Activated T-cell treated with anti-CD3 and anti-CD28 coated beads, Interleukin-2, amount 50 U/mL, for 4 hours (primary cell): Measurements from ENCODE around the gene OOSP4A. TPM values are rescaled to one million over a fixed set of nuclear protein-coding genes. Genes with fewer than 3 reads are reported as not detected.
"Not testable (repeated sequence)": the region's sequence is repeated elsewhere in the genome, so short reads cannot be mapped to it uniquely, and the experiment has no call there.

Source experiments
- ATAC-seq, 2 donors: fragments of 200-7000 bp; cut with Tn5 transposase; one replicate each; pipeline ENCODE4 v1.10.0; 2021
- DNase-seq: peaks from one replicate; pipeline ENCODE4 v3.0.0-alpha.2; 2020
- H3K27me3 Mint-ChIP-seq: one replicate; pipeline ENCODE4 v1.8.0; 2021; ENCODE audit warnings: low read depth, mixed read lengths
- H3K36me3 Mint-ChIP-seq: one replicate; pipeline ENCODE4 v1.8.0; 2022; ENCODE audit warnings: mixed read lengths; ENCODE audit not compliant: insufficient read depth
- H3K4me1 Mint-ChIP-seq: one replicate; pipeline ENCODE4 v1.8.0; 2021; ENCODE audit warnings: low read depth, mixed read lengths
- H3K4me3 Mint-ChIP-seq: one replicate; pipeline ENCODE4 v1.8.0; 2021; ENCODE audit warnings: mild to moderate bottlenecking, moderate library complexity, mixed read lengths
- H3K9me3 Mint-ChIP-seq: one replicate; pipeline ENCODE4 v1.8.0; 2021; ENCODE audit warnings: mixed read lengths
- total RNA-seq, 3 donors: library from RNA; stranded (reverse); gene quantifications; one replicate each; pipeline ENCODE4 v1.2.1, GENCODE V29; 2021

OOSP4A gene
- total RNA-seq, 3 donors from 2014 or later: not detected

DNA sequence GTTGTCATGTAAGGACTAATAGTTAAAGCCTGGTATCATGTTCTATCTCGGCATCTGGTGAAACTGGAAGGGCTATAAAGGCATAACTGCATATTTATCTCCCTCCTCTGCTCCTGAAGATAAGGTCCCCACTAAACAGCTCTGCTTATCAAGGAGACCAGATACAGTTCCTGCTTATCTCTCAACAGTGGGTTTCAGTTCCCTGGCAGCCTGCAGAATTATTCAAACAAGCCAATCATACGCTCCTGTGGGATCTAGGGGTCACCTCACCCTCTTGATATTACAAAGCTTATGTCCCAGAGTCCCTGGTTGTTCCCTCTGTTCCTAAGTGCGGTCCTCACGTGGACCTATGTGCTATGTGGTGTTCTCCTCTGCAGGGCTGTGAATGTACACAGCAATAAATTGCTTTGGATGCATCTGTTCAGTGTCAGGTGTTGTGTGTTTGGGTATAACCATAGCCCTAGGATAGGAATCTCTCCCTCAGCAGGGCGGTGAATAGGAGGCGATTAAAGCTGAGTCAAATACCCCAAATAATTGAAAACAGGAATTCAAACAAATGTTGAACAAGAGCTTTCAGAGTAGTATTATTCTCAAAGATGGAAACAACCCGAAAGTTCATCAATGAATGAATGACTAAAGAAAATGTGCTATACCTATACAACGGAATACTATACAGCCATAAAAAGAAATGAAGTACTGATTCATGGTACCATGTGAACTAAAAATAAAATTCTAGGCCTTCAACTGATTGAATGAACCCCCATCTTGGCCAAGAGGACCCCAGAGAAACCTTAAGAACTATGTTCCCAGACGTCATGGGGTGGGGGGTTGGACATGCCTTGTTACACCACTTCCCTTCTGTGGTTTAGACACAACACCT is 3.1 kb upstream of the OOSP4A start:
- DNase-seq: no peak
- Mint-ChIP-seq H3K9me3 (no peaks in the 10 kb centered on the region), H3K36me3 (no peaks in the 10 kb centered on the region), H3K4me1 (no peaks in the 10 kb centered on the region), H3K27me3 (no peaks in the 10 kb centered on the region), H3K4me3 (no peak overlapping the region)
- ATAC-seq: no peak

DNA sequence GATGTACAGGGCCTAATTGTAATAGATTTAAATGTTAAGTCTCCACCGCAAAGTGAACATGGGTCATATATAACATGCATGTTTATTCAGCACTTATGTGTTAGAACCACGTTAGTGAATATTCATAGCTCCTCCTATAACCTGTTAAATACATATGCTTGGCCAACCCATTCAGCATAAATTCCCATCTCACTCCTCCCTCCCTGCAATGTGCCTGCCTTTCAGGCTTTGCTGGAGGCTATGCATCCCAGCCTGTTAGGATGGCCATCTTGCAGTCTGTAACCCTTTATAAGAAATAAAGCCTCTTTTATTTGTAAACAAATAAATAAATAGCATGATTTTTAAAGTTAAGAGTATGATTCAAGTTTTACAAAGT is 1.7 kb upstream of the OOSP4A start:
- DNase-seq: no peak
- H3K4me3 Mint-ChIP-seq: no peak overlapping the region
- ATAC-seq: no peak
- H3K9me3 Mint-ChIP-seq: no peaks in the 10 kb centered on the region
- peaks cover 2% of the 10 kb centered on the region for H3K27me3 Mint-ChIP-seq
- no peaks in the 10 kb centered on the region for H3K4me1 Mint-ChIP-seq
- no peaks in the 10 kb centered on the region for H3K36me3 Mint-ChIP-seq

DNA sequence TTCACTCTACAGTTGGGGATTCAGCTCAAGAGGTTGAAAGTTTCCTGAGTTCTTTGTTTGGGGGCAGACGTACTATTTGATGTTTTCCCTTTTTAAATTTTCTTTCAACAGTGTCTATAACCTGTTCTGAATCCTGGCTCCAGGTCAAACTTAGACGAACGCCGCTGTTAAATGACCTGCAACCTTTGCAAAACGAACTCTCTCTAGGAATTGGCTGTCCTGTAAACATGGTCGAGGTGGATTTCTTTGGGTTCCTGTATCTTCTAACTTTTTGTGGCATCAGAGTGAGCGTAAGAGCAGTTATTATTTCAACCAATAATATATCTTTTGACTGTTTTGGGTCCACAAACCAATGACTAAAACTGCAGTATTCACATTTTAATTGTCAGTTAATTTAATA is 1.6 kb downstream of the OOSP4A start:
- Mint-ChIP-seq H3K36me3 (no peaks in the 10 kb centered on the region), H3K4me3 (no peak overlapping the region), H3K27me3 (peaks cover 2% of the 10 kb centered on the region), H3K9me3 (no peaks in the 10 kb centered on the region), H3K4me1 (no peaks in the 10 kb centered on the region)
- ATAC-seq (no peak), DNase-seq (no peak)

DNA sequence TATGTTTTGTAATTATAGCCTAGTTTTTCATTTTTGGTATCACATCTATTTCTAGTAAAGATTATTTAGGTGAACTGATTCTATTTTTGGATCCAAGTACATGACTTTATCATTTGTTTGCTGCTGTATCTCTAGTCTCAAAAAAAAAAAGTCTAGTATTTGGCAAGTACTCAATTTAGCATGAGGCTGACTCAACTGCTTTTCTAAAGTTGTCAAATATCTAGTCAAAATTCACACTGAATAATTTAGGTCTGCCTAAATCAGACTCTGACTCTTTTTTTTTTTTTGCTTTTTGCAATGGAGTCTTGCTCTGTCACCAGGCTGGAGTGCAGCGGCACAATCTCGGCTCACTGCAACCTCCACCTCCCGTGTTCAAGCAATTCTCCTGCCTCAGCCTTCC is 2.4 kb downstream of the OOSP4A start:
- no peak overlapping the region for H3K4me3 Mint-ChIP-seq
- H3K9me3 Mint-ChIP-seq: no peaks in the 10 kb centered on the region
- no peaks in the 10 kb centered on the region for H3K4me1 Mint-ChIP-seq
- peaks cover 2% of the 10 kb centered on the region for H3K27me3 Mint-ChIP-seq
- no peak for ATAC-seq
- no peak for DNase-seq
- H3K36me3 Mint-ChIP-seq: no peaks in the 10 kb centered on the region

DNA sequence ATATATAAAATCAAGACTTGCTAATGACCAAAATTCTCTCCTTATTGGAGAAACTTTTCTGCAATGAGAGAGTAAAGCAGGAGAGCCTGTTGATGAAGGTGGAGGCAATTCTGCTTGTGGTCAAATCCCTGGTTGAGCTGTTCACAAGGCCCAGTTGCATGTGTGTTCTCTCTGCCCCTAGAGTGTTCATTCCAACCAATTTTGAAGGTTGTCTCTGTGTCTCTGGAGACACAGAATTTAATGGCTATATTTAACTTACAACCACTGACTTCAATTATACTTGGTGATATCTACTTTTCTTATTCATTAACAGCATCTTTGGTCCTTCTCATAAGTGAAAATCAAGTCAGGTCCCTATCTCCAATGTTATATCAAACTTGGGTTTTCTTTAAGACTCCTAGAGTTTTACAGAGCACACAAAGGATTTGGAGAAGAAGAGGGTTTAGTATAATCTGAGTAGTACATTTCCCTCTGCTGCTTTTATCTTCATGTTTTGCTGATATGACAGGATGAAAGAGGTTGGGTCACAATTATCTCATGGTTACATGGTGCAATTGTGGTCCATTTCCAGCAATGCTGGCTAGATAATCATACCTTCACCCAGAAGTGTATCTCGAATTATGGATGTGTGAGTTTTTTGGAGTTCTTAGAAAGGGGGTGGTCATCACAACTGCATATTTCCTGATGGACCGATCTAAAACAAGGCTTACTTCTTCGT is 4.0 kb downstream of the OOSP4A start:
- Mint-ChIP-seq H3K27me3 (peaks cover 2% of the 10 kb centered on the region), H3K4me3 (no peak overlapping the region), H3K4me1 (no peaks in the 10 kb centered on the region), H3K36me3 (no peaks in the 10 kb centered on the region), H3K9me3 (no peaks in the 10 kb centered on the region)
- ATAC-seq (no peak), DNase-seq (no peak)

DNA sequence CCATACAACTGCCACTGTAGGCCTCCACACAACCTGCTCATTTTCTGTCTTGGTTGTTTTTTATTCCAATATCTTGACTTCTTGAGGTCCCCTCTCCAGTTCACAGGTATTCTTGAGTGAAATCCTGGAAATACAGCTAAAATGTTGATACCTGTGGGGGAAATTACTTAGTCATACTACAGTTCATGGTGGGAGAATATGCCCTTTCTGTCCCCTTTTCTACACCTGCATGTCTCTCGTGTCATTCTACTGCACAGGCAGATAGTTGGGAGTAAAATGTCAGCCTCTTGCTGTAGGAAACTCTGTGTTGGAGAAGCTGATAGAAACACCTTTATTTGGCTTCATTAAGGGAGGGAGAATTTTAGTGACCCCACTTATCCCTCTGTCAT is 4.6 kb downstream of the OOSP4A start:
- no peak for ATAC-seq
- Mint-ChIP-seq H3K4me3 (no peak overlapping the region), H3K36me3 (no peaks in the 10 kb centered on the region), H3K4me1 (no peaks in the 10 kb centered on the region), H3K9me3 (no peaks in the 10 kb centered on the region), H3K27me3 (peaks cover 2% of the 10 kb centered on the region)
- DNase-seq: no peak

DNA sequence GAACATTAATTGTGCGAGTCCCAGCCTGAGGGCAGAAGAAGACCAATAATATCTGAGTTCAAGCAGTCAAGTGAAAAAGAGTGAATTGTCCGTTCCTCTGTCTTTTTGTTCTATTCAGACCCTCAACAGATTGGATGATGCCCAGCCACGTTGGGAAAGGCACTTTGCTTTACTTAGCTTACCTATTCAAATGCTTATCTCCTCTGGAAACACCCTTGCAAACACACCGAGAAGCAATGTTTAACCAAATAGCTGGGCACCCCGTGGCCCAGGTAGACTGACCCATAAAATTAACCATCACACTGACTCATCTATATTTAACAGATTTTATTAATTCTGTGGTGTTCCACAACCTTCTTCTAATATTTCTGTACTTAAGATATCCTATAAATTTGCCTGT is 9.3 kb downstream of the OOSP4A start:
- DNase-seq: no peak
- no peaks in the 10 kb centered on the region for H3K9me3 Mint-ChIP-seq
- no peaks in the 10 kb centered on the region for H3K4me1 Mint-ChIP-seq
- H3K4me3 Mint-ChIP-seq: no peak overlapping the region
- no peak for ATAC-seq
- H3K36me3 Mint-ChIP-seq: no peaks in the 10 kb centered on the region
- H3K27me3 Mint-ChIP-seq: no peaks in the 10 kb centered on the region

DNA sequence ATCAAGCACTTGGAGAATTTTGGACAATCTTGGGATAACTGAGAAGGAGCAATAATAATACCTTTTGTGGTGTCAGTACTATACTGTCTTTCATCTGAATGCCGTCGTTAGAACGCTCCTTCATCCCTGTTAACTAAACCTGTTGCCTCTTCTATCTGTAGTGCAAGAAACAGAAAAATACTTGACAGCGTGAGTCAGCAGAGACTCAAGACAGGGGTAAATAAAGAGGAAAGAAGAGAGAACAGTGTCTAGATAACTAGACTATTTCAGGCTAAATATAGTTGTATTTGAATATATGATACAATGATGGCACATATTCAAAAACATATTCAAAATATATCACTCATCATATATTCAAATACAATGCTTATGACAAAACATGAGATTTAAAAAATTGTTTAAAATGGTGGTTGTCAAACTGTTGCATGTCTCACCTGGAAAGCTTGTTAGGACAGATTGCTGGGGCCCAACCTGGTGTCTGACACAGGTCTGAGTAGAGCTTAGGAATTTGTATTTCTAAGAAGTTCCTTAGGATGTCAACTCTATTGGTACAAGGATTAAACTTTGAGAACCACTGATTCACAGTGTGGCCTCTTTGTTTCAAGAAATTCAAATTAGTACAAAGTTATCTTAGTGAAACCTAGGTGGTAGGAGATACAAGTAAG is 17.4 kb downstream of the OOSP4A start:
- peaks cover 11% of the 10 kb centered on the region for H3K27me3 Mint-ChIP-seq
- ATAC-seq: no peak
- no peaks in the 10 kb centered on the region for H3K36me3 Mint-ChIP-seq
- no peaks in the 10 kb centered on the region for H3K9me3 Mint-ChIP-seq
- no peak for DNase-seq
- H3K4me1 Mint-ChIP-seq: no peaks in the 10 kb centered on the region
- no peak overlapping the region for H3K4me3 Mint-ChIP-seq

DNA sequence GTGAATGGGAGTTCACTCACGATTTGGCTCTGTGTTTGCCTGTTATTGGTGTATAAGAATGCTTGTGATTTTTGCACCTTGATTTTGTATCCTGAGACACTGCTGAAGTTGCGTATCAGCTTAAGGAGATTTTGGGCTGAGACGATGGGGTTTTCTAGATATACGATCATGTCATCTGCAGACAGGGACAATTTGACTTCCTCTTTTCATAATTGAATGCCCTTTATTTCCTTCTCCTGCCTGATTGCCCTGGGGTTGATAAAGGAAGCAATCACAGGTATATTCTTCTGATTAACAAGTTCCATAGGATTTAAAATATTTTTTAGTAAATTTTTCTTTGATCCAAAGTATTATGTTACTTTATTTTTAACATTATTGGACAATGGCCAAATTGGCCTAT is 18.2 kb downstream of the OOSP4A start:
- not testable (repeated sequence) for H3K4me3 Mint-ChIP-seq, H3K36me3 Mint-ChIP-seq, ATAC-seq, H3K9me3 Mint-ChIP-seq, H3K4me1 Mint-ChIP-seq, DNase-seq
- H3K27me3 Mint-ChIP-seq: peaks cover 11% of the 10 kb centered on the region

DNA sequence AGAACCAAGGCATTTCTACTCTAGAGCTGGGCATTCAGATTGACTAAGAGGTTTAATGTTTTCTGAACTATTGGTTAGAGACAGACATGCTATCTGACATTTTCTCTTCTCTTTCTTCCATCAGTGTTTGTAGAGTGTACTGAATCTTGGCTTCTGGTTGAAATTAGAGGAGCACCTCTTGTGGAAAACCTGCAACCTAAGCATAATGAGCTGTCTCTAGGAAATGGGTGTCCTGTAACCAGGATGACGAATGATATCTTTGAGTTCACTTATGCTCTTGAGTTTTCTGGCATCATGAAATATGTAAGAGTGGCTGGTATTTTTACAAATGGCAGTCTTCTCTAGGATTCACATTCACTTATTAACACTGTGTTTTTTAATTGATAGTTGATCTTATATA is 19.4 kb downstream of the OOSP4A start:
- H3K4me1 Mint-ChIP-seq: no peaks in the 10 kb centered on the region
- no peak for DNase-seq
- no peak overlapping the region for H3K4me3 Mint-ChIP-seq
- H3K9me3 Mint-ChIP-seq: no peaks in the 10 kb centered on the region
- no peaks in the 10 kb centered on the region for H3K36me3 Mint-ChIP-seq
- H3K27me3 Mint-ChIP-seq: peaks cover 11% of the 10 kb centered on the region
- no peak for ATAC-seq

DNA sequence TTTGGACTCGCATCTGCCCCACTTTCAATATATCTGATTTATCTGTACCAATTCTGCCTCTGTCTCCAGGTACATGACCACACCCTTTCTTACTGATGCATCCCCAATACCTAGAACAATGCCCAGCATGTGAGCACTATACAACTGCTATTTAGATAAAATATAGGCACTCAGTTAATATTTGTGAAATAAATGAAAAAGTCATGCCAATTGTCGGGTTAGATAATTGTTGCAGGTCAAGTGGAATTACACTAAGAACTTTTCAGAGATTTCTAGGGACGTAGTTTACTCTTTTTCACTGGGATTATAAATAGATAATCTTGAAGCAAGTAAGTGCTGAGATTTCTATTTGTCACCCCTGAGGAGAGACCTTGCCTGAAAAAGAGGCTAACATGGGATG is 20.5 kb downstream of the OOSP4A start:
- H3K27me3 Mint-ChIP-seq: peaks cover 11% of the 10 kb centered on the region
- no peaks in the 10 kb centered on the region for H3K36me3 Mint-ChIP-seq
- H3K9me3 Mint-ChIP-seq: peaks cover 6% of the 10 kb centered on the region
- H3K4me3 Mint-ChIP-seq: no peak overlapping the region
- no peaks in the 10 kb centered on the region for H3K4me1 Mint-ChIP-seq
- DNase-seq: no peak
- ATAC-seq: no peak

DNA sequence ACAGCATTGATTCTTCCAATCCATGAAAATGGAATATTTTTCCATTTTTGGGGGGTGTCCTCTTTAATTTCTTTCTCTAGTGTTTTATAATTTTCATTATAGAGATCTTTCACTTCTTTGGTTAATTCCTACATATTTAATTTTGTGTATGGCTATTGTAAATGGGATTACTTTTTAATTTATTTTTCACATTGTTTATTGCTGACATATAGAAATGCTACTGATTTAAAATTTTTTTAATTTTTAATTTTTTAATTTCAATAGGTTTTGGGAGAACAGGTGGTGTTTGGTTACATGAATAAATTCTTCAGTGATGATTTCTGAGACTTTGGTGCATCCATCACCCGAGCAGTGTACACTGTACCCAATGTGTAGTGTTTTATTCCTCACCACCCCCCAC is 26.6 kb downstream of the OOSP4A start:
- Mint-ChIP-seq H3K27me3 (peaks cover 5% of the 10 kb centered on the region), H3K4me1 (no peaks in the 10 kb centered on the region), H3K9me3 (peaks cover 21% of the 10 kb centered on the region), H3K36me3 (no peaks in the 10 kb centered on the region), H3K4me3 (no peak overlapping the region)
- ATAC-seq: no peak
- DNase-seq: no peak

DNA sequence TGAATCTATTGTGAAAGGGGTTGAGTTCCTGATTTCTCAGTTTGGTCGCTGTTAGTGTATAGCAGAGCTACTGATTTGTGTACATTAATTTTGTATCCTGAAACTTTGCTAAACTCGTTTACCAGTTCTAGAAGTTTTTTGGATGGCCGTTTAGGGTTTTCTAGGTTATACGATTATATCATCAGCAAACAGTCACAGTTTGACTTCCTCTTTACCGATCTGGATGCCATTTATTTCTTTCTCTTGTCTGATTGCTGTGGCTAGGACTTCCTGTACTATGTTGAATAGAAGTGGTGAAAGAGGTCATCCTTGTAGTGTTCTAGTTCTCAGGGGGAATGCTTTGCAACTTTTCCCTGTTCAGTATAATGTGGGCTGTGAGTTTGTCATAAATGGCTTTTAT is 28.6 kb downstream of the OOSP4A start:
- H3K4me1 Mint-ChIP-seq: no peaks in the 10 kb centered on the region
- no peaks in the 10 kb centered on the region for H3K36me3 Mint-ChIP-seq
- peaks cover 21% of the 10 kb centered on the region for H3K9me3 Mint-ChIP-seq
- ATAC-seq (no peak), DNase-seq (no peak)
- H3K4me3 Mint-ChIP-seq: no peak overlapping the region
- peaks cover 6% of the 10 kb centered on the region for H3K27me3 Mint-ChIP-seq

DNA sequence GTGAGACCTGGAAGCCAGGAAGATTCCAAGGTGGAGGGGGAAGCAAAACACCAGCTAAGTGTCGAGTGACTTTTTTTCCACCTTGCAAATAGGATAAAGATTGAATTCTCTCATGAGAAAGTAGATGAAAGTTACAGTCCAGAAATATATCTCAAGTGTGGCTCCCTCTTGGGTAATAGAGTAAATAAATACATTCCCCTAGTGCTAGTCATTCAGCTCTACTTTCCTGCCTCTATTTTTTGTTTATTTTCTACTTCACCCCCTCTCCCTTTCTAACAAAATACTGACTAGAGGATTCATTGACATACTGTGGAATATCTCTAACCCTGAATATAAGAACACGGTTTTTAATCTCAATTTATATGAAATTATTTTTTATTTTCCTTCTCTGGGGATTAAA is 34.0 kb downstream of the OOSP4A start:
- H3K4me3 Mint-ChIP-seq: no peak overlapping the region
- H3K27me3 Mint-ChIP-seq: peaks cover 15% of the 10 kb centered on the region
- no peaks in the 10 kb centered on the region for H3K4me1 Mint-ChIP-seq
- DNase-seq: no peak
- no peaks in the 10 kb centered on the region for H3K9me3 Mint-ChIP-seq
- no peaks in the 10 kb centered on the region for H3K36me3 Mint-ChIP-seq
- ATAC-seq: no peak

DNA sequence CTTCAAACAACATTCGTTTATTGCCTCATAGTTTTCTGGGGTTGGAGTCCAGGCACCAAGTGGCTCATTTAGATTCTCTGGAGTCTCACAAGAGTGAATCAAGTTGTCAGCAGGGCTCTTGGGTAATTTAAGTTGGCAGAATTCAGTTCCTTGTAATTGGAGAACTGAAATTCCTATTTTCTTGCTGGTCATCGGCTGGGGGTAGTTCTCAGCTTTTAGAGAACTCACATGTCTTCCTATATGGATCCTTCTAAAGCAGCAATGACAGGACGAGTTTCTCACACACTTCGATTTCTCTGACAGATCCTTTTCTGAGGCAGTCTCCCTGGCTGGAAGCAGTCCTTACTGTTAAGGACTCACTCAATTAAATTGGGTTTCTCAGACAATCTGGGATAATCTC is 35.9 kb downstream of the OOSP4A start:
- H3K4me1 Mint-ChIP-seq: no peaks in the 10 kb centered on the region
- no peak for ATAC-seq

More for the DNA sequence above, 35.9 kb downstream of the OOSP4A start:
- Mint-ChIP-seq H3K36me3 (no peaks in the 10 kb centered on the region), H3K27me3 (peaks cover 12% of the 10 kb centered on the region), H3K4me3 (no peak overlapping the region), H3K9me3 (no peaks in the 10 kb centered on the region)
- DNase-seq: no peak
